ENCODE measurements around the gene CSRNP3. TPM values are rescaled to one million over a fixed set of nuclear protein-coding genes. Genes with fewer than 3 reads are reported as not detected.

CSRNP3 gene
- total and polyA plus RNA-seq, 2 donors (not counting 3 experiments of a cell fraction or from before 2014, with no cell fraction given), result not detected

DNA sequence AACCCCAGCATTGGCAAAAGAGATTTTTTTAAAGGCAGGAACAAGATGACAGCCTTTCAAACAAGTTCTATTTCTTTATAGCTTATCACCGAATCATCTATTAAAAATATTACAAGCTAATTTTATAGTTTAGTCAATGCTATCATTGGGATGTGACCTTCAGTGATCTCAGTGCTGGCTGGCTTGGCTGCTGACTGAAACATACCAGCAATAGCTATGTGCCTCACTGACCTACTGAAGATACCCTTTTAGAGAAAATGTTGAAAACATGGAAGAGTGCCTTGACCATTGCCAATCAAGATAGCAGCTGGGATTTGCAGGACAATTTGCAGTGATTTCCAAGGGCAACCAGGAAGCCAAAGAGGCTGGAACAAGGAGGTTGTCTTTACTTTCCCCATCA is 44.0 kb downstream of the CSRNP3 start:
- no TSS peak for BruUV-seq (replicated peaks)
- Histone ChIP-seq H3K36me3 (ENCODE audit: control insufficient read depth in 2 of 2, extremely low read depth in 1 of 2, insufficient read depth in 2 of 2, low read length in 2 of 2) (no peaks in the 10 kb centered on the region), H3K4me2 (ENCODE audit: insufficient read depth, low read length) (no peak overlapping the region), H3K4me1 (ENCODE audit: control insufficient read depth, extremely low read depth, insufficient read depth, low read length) (no peaks in the 10 kb centered on the region), H3K4me3 (replicated peaks in 1 of 3; ENCODE audit: insufficient read depth in 1 of 3, low read depth in 1 of 3, low read length in 3 of 3) (no peak overlapping the region), H3K9me3 (replicated peaks; ENCODE audit: control insufficient read depth, insufficient read depth, low read length) (no peaks in the 10 kb centered on the region), H3K27ac (ENCODE audit: insufficient read depth, low read depth, low read length) (no peak overlapping the region), H4K20me1 (replicated peaks; ENCODE audit: control insufficient read depth, extremely low read depth, insufficient read depth, low read length) (no peaks in the 10 kb centered on the region), H3K9me1 (replicated peaks; ENCODE audit: control insufficient read depth, extremely low read depth, insufficient read depth, low read length) (no peaks in the 10 kb centered on the region), H3K27me3 (ENCODE audit: control insufficient read depth in 2 of 2, insufficient read depth in 2 of 2, low read length in 2 of 2) (no peaks in the 10 kb centered on the region), H2AFZ (ENCODE audit: low read depth, low read length) (no peak overlapping the region), H3K9ac (replicated peaks; ENCODE audit: extremely low read depth, insufficient read depth, low read length) (no peak overlapping the region), H3K79me2 (ENCODE audit: control insufficient read depth, insufficient read depth, low read length) (no peaks in the 10 kb centered on the region)
- FAIRE-seq (no peak), DNase-seq (ENCODE audit: low read depth, low spot score) (no peak)
- dilution Hi-C loops (cut with MboI; ENCODE audit: extremely low pct_ligation_motif_present, low sequenced_read_pairs), result no loop called here
- TF ChIP-seq POLR2A (IDR thresholded peaks at IDR 0.05; ENCODE audit: low read depth, low read length) (no peak), FOS (IDR thresholded peaks at IDR 0.05; ENCODE audit: borderline replicate concordance, insufficient read depth, low read length) (no peak), MYC (IDR thresholded peaks at IDR 0.05; ENCODE audit: low read depth, low read length) (no peak), EZH2 (IDR thresholded peaks at IDR 0.05; ENCODE audit: borderline replicate concordance, low read depth, low read length, severe bottlenecking) (no peak), GATA2 (IDR thresholded peaks at IDR 0.05; ENCODE audit: insufficient read depth, insufficient read length, low read depth, low read length) (no peak), POLR2AphosphoS5 (IDR thresholded peaks at IDR 0.05; ENCODE audit: insufficient read depth, low read depth, low read length) (no peak), JUN (IDR thresholded peaks at IDR 0.05; ENCODE audit: borderline replicate concordance, insufficient read depth, insufficient read length, low read depth) (no peak)
- TF ChIP-seq, protein P1, sequence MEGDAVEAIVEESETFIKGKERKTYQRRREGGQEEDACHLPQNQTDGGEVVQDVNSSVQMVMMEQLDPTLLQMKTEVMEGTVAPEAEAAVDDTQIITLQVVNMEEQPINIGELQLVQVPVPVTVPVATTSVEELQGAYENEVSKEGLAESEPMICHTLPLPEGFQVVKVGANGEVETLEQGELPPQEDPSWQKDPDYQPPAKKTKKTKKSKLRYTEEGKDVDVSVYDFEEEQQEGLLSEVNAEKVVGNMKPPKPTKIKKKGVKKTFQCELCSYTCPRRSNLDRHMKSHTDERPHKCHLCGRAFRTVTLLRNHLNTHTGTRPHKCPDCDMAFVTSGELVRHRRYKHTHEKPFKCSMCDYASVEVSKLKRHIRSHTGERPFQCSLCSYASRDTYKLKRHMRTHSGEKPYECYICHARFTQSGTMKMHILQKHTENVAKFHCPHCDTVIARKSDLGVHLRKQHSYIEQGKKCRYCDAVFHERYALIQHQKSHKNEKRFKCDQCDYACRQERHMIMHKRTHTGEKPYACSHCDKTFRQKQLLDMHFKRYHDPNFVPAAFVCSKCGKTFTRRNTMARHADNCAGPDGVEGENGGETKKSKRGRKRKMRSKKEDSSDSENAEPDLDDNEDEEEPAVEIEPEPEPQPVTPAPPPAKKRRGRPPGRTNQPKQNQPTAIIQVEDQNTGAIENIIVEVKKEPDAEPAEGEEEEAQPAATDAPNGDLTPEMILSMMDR (IDR thresholded peaks at IDR 0.05; ENCODE audit: extremely low read depth in 1 of 2, insufficient read depth in 1 of 2, low read depth in 1 of 2, low read length in 2 of 2), result no peak
- TF ChIP-seq, protein P2, sequence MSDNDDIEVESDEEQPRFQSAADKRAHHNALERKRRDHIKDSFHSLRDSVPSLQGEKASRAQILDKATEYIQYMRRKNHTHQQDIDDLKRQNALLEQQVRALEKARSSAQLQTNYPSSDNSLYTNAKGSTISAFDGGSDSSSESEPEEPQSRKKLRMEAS (IDR thresholded peaks at IDR 0.05; ENCODE audit: insufficient read depth, insufficient read length), result no peak
- CTCF ChIA-PET, result interaction anchor here (1.5 kb wide), 1 partner anchor 13 kb away, joined by 3 read pairs; no protein-coding TSS in a partner anchor
- intact Hi-C loops (cut with micrococcal nuclease), result no loop called here
- POLR2A ChIA-PET, result no interaction called here
